ENCODE measurements around the gene SASS6.
A peak's percentile ranks its signal among the peaks of the same experiment; 100 is the strongest.

Gene SASS6

GRCh38 chr1:100039591-100039990, 93.1 kb downstream of the SASS6 start:
- DNase-seq, result no peak

- DNase-seq, result peak; percentile 55
Measured at GRCh38 chr1:100038660-100039287, 94.0 kb downstream of the SASS6 start.

GRCh38 chr1:100037927-100038659, 94.6 kb downstream of the SASS6 start:
- peak; percentile 83 for DNase-seq

GRCh38 chr1:100037656-100037926, 95.1 kb downstream of the SASS6 start:
- no peak for DNase-seq

- DNase-seq, result peak; percentile 39
Measured at GRCh38 chr1:100036718-100037655, 95.7 kb downstream of the SASS6 start.

DNA sequence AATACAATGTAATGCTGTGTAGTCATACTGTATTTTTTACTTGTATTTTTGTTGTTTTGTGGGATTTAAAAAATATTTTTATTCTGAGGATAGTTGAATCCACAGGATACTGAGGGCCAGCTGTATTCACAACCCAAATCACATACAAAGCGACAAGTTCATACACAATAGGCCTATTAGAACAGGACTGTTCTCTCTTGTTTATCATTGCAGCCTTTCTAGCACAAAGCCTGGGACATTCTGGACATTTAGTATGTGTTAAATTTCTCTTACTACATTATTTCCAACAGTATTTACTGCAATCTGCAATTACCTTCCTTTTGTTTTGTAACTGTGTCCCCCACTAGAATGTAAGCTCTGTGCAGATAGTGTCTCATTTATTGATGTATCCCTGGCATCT, 97.5 kb downstream of the SASS6 start:
- no peak for DNase-seq

- peak; percentile 11 for DNase-seq
Measured at GRCh38 chr1:100034470-100034869, 98.3 kb downstream of the SASS6 start.
